HEK293T (cell line): ENCODE results near the gene LTBP1.

ENCODE experiments used
- BHLHE40 ChIP-seq: fragments of 450-650 bp; IDR thresholded peaks from 2 replicates; pipeline ENCODE4 v1.6.1; 2016; ENCODE audit warnings: mild to moderate bottlenecking, moderate library complexity, borderline replicate concordance
- FOXK2 ChIP-seq: fragments of 450-650 bp; IDR thresholded peaks from 2 replicates; pipeline ENCODE4 v1.6.1; 2016; ENCODE audit warnings: mild to moderate bottlenecking
- SP1 ChIP-seq: fragments of 450-650 bp; IDR thresholded peaks from 2 replicates; pipeline ENCODE4 v1.6.1; 2017
- SUZ12 ChIP-seq: fragments of 450-650 bp; IDR thresholded peaks from 2 replicates; pipeline ENCODE4 v1.6.1; 2016; ENCODE audit warnings: mild to moderate bottlenecking

DNA sequence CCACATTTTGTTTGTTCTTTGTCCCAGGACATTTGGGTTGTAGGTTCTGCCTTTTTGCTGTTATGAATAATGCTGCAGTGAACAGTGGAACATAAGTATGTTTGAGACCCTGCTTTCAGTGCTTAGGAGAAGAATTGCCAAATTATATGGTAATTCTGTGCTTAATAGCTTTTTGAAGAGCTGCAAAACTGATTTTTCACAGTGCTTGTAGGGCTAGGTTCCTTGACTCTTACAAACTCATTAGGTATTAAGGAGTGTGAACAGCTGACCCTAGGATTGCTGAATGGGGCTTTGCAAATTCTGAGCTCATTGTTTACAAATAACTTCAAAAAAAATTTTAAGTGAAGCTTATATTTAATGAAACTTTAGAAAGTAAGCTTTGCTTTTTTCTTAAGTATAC lies 154.2 kb downstream of the LTBP1 start:
- no peak for TF ChIP-seq FOXK2
- TF ChIP-seq BHLHE40 = no peak
- TF ChIP-seq SP1 = no peak
- no peak for TF ChIP-seq SUZ12
